Motor neuron (in vitro differentiated cells): ENCODE measurements around the gene DCUN1D2. TPM values are rescaled to one million over a fixed set of nuclear protein-coding genes. Genes with fewer than 3 reads are reported as not detected.

ENCODE experiments used
- ATAC-seq, 8 experiments: fragments of 200-7000 bp; cut with Tn5 transposase; replicated peaks in 6 of 8; 2 replicates each; pipeline ENCODE4 v1.8.0; 2021; ENCODE audit warnings: mild to moderate bottlenecking in 8 of 8, moderate library complexity in 8 of 8
- H3K27ac ChIP-seq, 2 donors: fragments of 250-450 bp; sonication (Bioruptor Pico); 2 replicates each; pipeline ENCODE4 v1.9.0; 2021; ENCODE audit warnings: antibody characterized with exemption in 2 of 2, mild to moderate bottlenecking in 2 of 2, moderate library complexity in 1 of 2
- H3K4me1 ChIP-seq, 2 donors: fragments of 250-450 bp; sonication (Bioruptor Pico); replicated peaks in 1 of 2; 2 replicates each; pipeline ENCODE4 v1.6.1; 2021; ENCODE audit warnings: antibody characterized with exemption in 2 of 2, mild to moderate bottlenecking in 2 of 2, moderate library complexity in 1 of 2
- H3K4me3 ChIP-seq, 5 donors: fragments of 250-450 bp; sonication (Bioruptor Pico); 2 replicates each; pipeline ENCODE4 v1.9.0; 2021; ENCODE audit warnings: antibody characterized with exemption in 5 of 5, mild to moderate bottlenecking in 5 of 5, moderate library complexity in 4 of 5
- WGBS, 10 experiments: fragments of 450-650 bp; shearing (Covaris generic); methylation state at CpG; one replicate each; pipeline ENCODE4 v1.0.0; 2022; 5-methylcytosine and 5-hydroxymethylcytosine counted together
- in situ Hi-C, 9 experiments: fragments of 400-800 bp; cut with MboI; loops; one replicate each; pipeline ENCODE4 v1.15.0; 2021; ENCODE audit warnings: low sequenced_read_pairs in 9 of 9, low pct_unique_long_range_greater_than_20kb in 2 of 9; ENCODE audit not compliant: unreplicated experiment in 9 of 9
- total RNA-seq, 8 experiments: library from RNA; unstranded; fragments of 300-600 nt; gene quantifications; 2 replicates each; pipeline versions ENCODE4 v1.2.3 to v1.2.4, GENCODE V29; 2022

DCUN1D2 gene
- total RNA-seq = 10 to 100 TPM; 13.7 to 48.1 (median 21.6) TPM

GRCh38 chr13:113490496-113491417 lies at the start of gene DCUN1D2:
Gene DCUN1D2, minus strand, starts transcription at chr13:113490711. Its CDS starts 42 bp downstream, at chr13:113490669.
- WGBS, 10 experiments = no CpG with 5 or more reads among the region's 115 CpGs
- ATAC-seq = peak; percentile 67 to 91 (median 89)
- peak within 1 kb of the TSS; percentile 69 to 83 for H3K27ac ChIP-seq
- H3K4me1 ChIP-seq = peaks cover 18 to 26% of the 10 kb centered on the region in 2 donors
- peak within 1 kb of the TSS; percentile 72 to 91 (median 80) for H3K4me3 ChIP-seq
- in situ Hi-C loops = no loop called here

GRCh38 chr13:113539822-113540221 lies 49.3 kb upstream of the DCUN1D2 start:
- Histone ChIP-seq H3K27ac (no peak overlapping the region), H3K4me1 (no peaks in the 10 kb centered on the region), H3K4me3 (no peak overlapping the region)
- WGBS, 10 experiments = 61 to 95% (median 85%) methylated on average over 4 to 15 of the region's 15 CpGs; no CpG with 5 or more reads in 3 of the 10 experiments
- no peak for ATAC-seq
- in situ Hi-C loops = no loop called here

- Histone ChIP-seq H3K27ac (no peak overlapping the region), H3K4me3 (no peak overlapping the region), H3K4me1 (no peaks in the 10 kb centered on the region)
- 80 to 100% (median 93%) methylated on average over 2 to 9 of the region's 18 CpGs; no CpG with 5 or more reads in 3 of the 10 experiments for WGBS, 10 experiments
- in situ Hi-C loops = no loop called here
- no peak for ATAC-seq
Observed at GRCh38 chr13:113539176-113539575, 48.7 kb upstream of the DCUN1D2 start.

GRCh38 chr13:113538689-113539058 lies 48.2 kb upstream of the DCUN1D2 start:
- H3K27ac ChIP-seq = no peak overlapping the region
- H3K4me3 ChIP-seq = no peak overlapping the region
- ATAC-seq = no peak
- H3K4me1 ChIP-seq = no peaks in the 10 kb centered on the region
- in situ Hi-C loops = no loop called here
- 80 to 100% (median 95%) methylated on average over 1 to 27 of the region's 28 CpGs; no CpG with 5 or more reads in 1 of the 10 experiments for WGBS, 10 experiments

DNA sequence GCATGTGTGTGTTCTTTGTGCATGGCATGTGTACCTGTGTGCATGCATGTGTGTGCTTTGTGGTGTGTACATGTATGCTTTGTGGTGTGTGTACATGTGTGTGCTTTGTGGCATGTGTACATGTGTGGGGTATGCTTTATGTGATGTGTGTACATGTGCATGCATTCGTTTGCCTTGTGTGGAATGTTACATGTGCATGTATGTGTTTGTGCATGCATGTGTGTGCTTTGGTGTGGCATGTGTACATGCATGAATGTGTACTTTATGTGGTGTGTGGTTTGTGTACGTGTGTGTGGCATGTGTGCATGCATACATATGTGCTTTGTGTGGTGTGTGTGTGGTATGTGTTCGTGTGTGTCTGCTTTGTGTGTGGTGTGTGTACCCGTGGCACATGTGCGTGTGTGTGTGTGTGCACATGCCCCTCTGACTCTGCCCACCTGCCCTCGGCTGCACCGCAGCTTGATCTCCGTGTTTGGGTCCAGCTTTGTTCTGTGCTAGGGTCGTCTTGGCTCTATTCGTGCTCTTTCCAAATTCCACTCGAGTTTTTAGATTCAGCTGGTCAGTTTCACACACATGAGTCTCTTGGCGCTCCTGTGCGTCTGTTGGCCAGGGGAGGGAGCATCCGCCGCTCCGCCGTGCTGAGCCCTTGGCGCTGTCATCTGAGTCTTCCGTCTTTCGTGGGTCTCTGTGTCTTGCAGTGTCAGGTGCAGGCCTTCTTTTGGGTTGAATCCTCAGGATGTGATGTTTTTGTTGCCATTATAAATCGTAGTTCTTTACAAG lies 47.6 kb upstream of the DCUN1D2 start:
- no peak for ATAC-seq
- Histone ChIP-seq H3K27ac (no peak overlapping the region), H3K4me1 (no peaks in the 10 kb centered on the region), H3K4me3 (no peak overlapping the region)
- in situ Hi-C loops = no loop called here
- WGBS, 10 experiments = 76 to 97% (median 94%) methylated on average over 2 to 18 of the region's 21 CpGs; no CpG with 5 or more reads in 2 of the 10 experiments

GRCh38 chr13:113537205-113537604 lies 46.7 kb upstream of the DCUN1D2 start:
- 90 to 100% (median 97%) methylated on average over 1 to 19 of the region's 19 CpGs; no CpG with 5 or more reads in 2 of the 10 experiments for WGBS, 10 experiments
- in situ Hi-C loops = no loop called here
- Histone ChIP-seq H3K27ac (no peak overlapping the region), H3K4me3 (no peak overlapping the region), H3K4me1 (no peaks in the 10 kb centered on the region)
- ATAC-seq = no peak

- Histone ChIP-seq H3K27ac (no peak overlapping the region), H3K4me3 (no peak overlapping the region), H3K4me1 (no peaks in the 10 kb centered on the region)
- in situ Hi-C loops = no loop called here
- ATAC-seq = no peak
- WGBS, 10 experiments = 85 to 100% (median 91%) methylated on average over 2 to 16 of the region's 18 CpGs; no CpG with 5 or more reads in 1 of the 10 experiments
Observed at GRCh38 chr13:113536461-113537110, 46.1 kb upstream of the DCUN1D2 start.

- in situ Hi-C loops = no loop called here
- Histone ChIP-seq H3K4me3 (no peak overlapping the region), H3K4me1 (no peaks in the 10 kb centered on the region), H3K27ac (no peak overlapping the region)
- 88 to 100% (median 97%) methylated on average over 2 to 6 of the region's 13 CpGs; no CpG with 5 or more reads in 3 of the 10 experiments for WGBS, 10 experiments
- no peak for ATAC-seq
Observed at GRCh38 chr13:113535381-113535781, 44.9 kb upstream of the DCUN1D2 start.

DNA sequence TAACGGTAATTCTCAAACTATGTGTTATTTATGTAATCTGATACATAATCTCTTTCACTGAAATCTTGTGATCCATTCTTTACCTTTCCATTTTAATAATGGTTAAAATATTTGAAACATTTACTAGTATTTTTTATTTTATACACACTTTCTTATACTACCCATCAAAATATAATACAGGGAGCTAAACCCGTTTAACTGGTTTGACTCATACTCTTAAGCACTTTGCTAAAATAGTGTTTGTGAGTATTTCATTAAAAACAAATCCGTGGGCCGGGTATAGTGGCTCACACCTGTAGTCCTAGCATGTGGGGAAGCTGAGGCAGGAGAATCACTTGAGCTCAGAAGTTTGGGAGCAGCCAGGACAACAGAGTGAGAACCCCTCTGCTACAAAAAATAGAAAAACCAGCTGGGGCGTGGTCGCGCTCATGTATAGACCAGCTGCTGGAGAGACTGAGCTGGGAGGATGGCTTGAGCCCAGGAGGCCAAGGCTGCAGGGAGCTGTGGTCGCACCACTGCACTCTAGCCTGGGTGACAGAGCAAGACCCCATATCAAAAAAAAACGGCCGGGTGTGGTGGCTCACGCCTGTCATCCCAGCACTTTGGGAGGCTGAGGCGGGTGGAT lies 43.8 kb upstream of the DCUN1D2 start:
- in situ Hi-C loops = no loop called here
- ATAC-seq = no peak
- H3K4me3 ChIP-seq = no peak overlapping the region
- H3K27ac ChIP-seq = no peak overlapping the region
- H3K4me1 ChIP-seq = no peaks in the 10 kb centered on the region
- WGBS, 10 experiments = 86 to 100% (median 96%) methylated on average over 1 to 8 of the region's 12 CpGs

DNA sequence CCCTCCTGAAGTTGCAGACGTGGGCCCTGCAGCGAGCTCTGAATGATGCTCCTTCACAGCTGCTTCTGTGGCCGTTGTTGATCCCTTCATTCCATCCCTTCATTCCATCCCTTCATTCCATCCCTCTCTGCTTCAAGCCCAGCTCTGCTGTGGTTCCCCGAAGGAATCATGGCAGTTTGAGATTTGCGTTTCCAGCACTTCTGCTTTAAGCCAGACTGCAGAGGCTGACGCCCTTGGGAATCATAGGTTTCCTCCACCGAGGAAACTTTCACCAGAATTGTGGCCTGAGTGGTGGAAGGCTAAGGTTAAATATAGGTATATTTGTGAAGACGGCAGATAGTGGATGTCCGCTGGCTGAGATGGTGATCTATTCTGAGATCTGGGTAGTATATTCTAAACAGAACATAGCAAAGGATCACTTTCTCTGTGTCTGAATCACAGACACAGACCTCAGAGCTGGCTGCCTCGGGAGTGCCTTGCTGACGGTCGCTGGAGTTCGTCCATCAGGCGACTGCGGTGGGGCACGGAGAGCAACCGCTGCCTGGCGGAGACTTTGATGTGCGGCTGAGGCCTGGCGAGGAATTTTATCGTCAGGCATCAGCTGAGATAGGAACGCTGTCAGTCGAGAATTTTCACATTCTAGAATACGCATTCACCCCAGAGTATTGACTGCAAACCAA lies 42.8 kb upstream of the DCUN1D2 start:
- in situ Hi-C loops = no loop called here
- no peak for ATAC-seq
- Histone ChIP-seq H3K27ac (no peak overlapping the region), H3K4me3 (no peak overlapping the region), H3K4me1 (no peaks in the 10 kb centered on the region)
- 75 to 100% (median 92%) methylated on average over 2 to 15 of the region's 24 CpGs; no CpG with 5 or more reads in 2 of the 10 experiments for WGBS, 10 experiments

GRCh38 chr13:113532156-113532806 lies 41.8 kb upstream of the DCUN1D2 start:
- 75 to 100% (median 82%) methylated on average over 1 to 6 of the region's 16 CpGs; no CpG with 5 or more reads in 7 of the 10 experiments for WGBS, 10 experiments
- H3K27ac ChIP-seq = no peak overlapping the region
- no peak overlapping the region for H3K4me3 ChIP-seq
- H3K4me1 ChIP-seq = no peaks in the 10 kb centered on the region
- in situ Hi-C loops = no loop called here
- ATAC-seq = peak in 1 of 8 experiments; percentile 8
